Caco-2 (cell line): ENCODE results near the gene SYNJ1. TPM values are rescaled to one million over a fixed set of nuclear protein-coding genes. Genes with fewer than 3 reads are reported as not detected.

Experiments
- BruUV-seq: library from RNA; stranded (reverse); fragments of 400-500 nt; replicated peaks from 2 replicates; lab custom pipeline; 2021; lab: Mats Ljungman, UMichigan
- CTCF ChIA-PET: fragments of 300-600 bp; sonication (Branson Sonifier 250); formaldehyde crosslinking; loops from one replicate; lab custom pipeline; 2022; ENCODE audit warnings: antibody characterized with exemption; lab: Charles Lee
- POLR2A ChIA-PET: fragments of 300-600 bp; sonication (Branson Sonifier 250); formaldehyde crosslinking; loops from one replicate; lab custom pipeline; 2022; ENCODE audit warnings: antibody characterized with exemption; lab: Charles Lee
- DNase-seq, 2 experiments: peaks; one replicate each; pipeline versions ENCODE4 v3.0.0 to v3.0.0-alpha.2; 2020 to 2022
- H3K27me3 ChIP-seq: replicated peaks from 2 replicates; pipeline ENCODE4 v1.6.0; 2011; ENCODE audit warnings: low read length; ENCODE audit not compliant: control insufficient read depth, insufficient read depth
- H3K36me3 ChIP-seq: 2 replicates; pipeline ENCODE4 v1.5.1; 2011; ENCODE audit warnings: low read length; ENCODE audit not compliant: control insufficient read depth, insufficient read depth
- H3K4me1 ChIP-seq: fragments of 250-450 bp; sonication (Bioruptor Pico); 2 replicates; pipeline ENCODE4 v1.5.1; 2020; ENCODE audit warnings: mild to moderate bottlenecking
- H3K4me3 ChIP-seq: 2 replicates; pipeline ENCODE4 v1.5.1; 2011; ENCODE audit warnings: low read depth, mild to moderate bottlenecking, control low read depth, low read length
- H3K9me3 ChIP-seq: fragments of 250-450 bp; sonication (Bioruptor Pico); 2 replicates; pipeline ENCODE4 v1.5.1; 2020; ENCODE audit warnings: mild to moderate bottlenecking, moderate library complexity
- H3K27ac Mint-ChIP-seq: one replicate; pipeline ENCODE4 v1.8.0; 2022; ENCODE audit warnings: mixed read lengths; ENCODE audit not compliant: unreplicated experiment
- H3K27me3 Mint-ChIP-seq: one replicate; pipeline ENCODE4 v1.8.0; 2022; ENCODE audit warnings: mixed read lengths; ENCODE audit not compliant: insufficient read depth, unreplicated experiment
- H3K36me3 Mint-ChIP-seq: one replicate; pipeline ENCODE4 v1.8.0; 2022; ENCODE audit warnings: mild to moderate bottlenecking, mixed read lengths; ENCODE audit not compliant: insufficient read depth, unreplicated experiment
- H3K4me1 Mint-ChIP-seq: one replicate; pipeline ENCODE4 v1.8.0; 2022; ENCODE audit warnings: low read depth, mixed read lengths; ENCODE audit not compliant: unreplicated experiment
- H3K4me3 Mint-ChIP-seq: one replicate; pipeline ENCODE4 v1.8.0; 2022; ENCODE audit warnings: mild to moderate bottlenecking, moderate library complexity, mixed read lengths; ENCODE audit not compliant: unreplicated experiment
- H3K9me3 Mint-ChIP-seq: one replicate; pipeline ENCODE4 v1.8.0; 2022; ENCODE audit warnings: mixed read lengths; ENCODE audit not compliant: unreplicated experiment
- CTCF ChIP-seq, 2 experiments: fragments of 200-600 bp in 1 of 2; IDR thresholded peaks; 1 replicate in 1 of 2; 2 replicates in 1 of 2; pipeline versions ENCODE4 v1.5.1 to v1.8.0; 2011 to 2022; ENCODE audit warnings: antibody characterized with exemption in 1 of 2, control low read depth in 1 of 2, inconsistent platforms in 1 of 2, low read depth in 1 of 2, low read length in 1 of 2, mild to moderate bottlenecking in 1 of 2, moderate library complexity in 1 of 2; ENCODE audit not compliant: insufficient read depth in 1 of 2, severe bottlenecking in 1 of 2, unreplicated experiment in 1 of 2
- intact Hi-C: fragments of 100-400 bp; cut with micrococcal nuclease; formaldehyde crosslinking; loops from one replicate; pipeline ENCODE4 v1.10.0; 2022; ENCODE audit not compliant: unreplicated experiment
- total RNA-seq: library from RNA; stranded (reverse); gene quantifications from 2 replicates; pipeline ENCODE4 v1.2.3, GENCODE V29; 2022

The SYNJ1 gene
- total RNA-seq, 1 experiment from 2014 or later, result 8.3 TPM

DNA sequence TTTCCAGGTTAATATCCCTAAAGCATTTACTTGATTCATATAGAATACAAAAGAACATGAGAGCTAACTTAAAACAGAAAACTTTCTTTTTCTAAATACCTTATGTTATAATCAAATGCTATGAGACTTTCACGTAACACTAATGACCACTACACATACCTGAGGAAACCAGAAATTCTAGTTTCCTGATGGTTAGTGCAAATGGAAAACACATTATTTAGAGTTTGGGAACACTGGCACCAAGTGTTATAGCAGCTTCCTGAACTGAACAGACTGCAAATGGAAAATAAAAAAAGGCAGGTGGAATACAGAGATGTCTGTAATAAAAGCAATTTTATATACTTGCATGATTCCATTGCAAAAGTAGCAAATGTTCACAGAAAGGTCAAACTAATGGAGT is 28.3 kb upstream of the SYNJ1 start:
- TF ChIP-seq CTCF (IDR thresholded peaks at IDR 0.05; ENCODE audit: insufficient read depth in 1 of 2, low read depth in 1 of 2, low read length in 1 of 2, severe bottlenecking in 1 of 2, unreplicated experiment in 1 of 2), result no peak
- no TSS peak for BruUV-seq
- Mint-ChIP-seq H3K4me3 (no peak overlapping the region), H3K36me3 (peaks cover 69% of the 10 kb centered on the region), H3K9me3 (no peaks in the 10 kb centered on the region), H3K4me1 (no peaks in the 10 kb centered on the region), H3K27me3 (no peaks in the 10 kb centered on the region), H3K27ac (no peak overlapping the region)
- POLR2A ChIA-PET, result no interaction called here
- CTCF ChIA-PET, result no interaction called here
- H3K4me1 ChIP-seq, result no peaks in the 10 kb centered on the region
- H3K9me3 ChIP-seq, result no peaks in the 10 kb centered on the region
- H3K36me3 ChIP-seq, result peaks cover 1% of the 10 kb centered on the region; the same call in 1 of the 2 replicates
- no peak overlapping the region for H3K4me3 ChIP-seq
- intact Hi-C loops, result loop anchor here (10.0 kb wide), 1 partner anchor 101 kb away; no protein-coding TSS in a partner anchor
- no peak for DNase-seq
- H3K27me3 ChIP-seq, result no peaks in the 10 kb centered on the region

- Histone ChIP-seq H3K9me3 (no peaks in the 10 kb centered on the region), H3K4me3 (no peak overlapping the region), H3K4me1 (no peaks in the 10 kb centered on the region), H3K36me3 (peaks cover 1% of the 10 kb centered on the region; the same call in 1 of the 2 replicates), H3K27me3 (no peaks in the 10 kb centered on the region)
- no TSS peak for BruUV-seq
- H3K4me1 Mint-ChIP-seq, result peaks cover 5% of the 10 kb centered on the region
- intact Hi-C loops, result loop anchor here (10.0 kb wide), 1 partner anchor 99 kb away; no protein-coding TSS in a partner anchor
- no peak for DNase-seq
- no peak overlapping the region for H3K4me3 Mint-ChIP-seq
- no peak for TF ChIP-seq CTCF (IDR thresholded peaks at IDR 0.05; ENCODE audit: insufficient read depth in 1 of 2, low read depth in 1 of 2, low read length in 1 of 2, severe bottlenecking in 1 of 2, unreplicated experiment in 1 of 2)
- POLR2A ChIA-PET, result interaction anchor here (0.6 kb wide), 1 partner anchor 26 kb away, joined by 3 read pairs; no protein-coding TSS in a partner anchor
- CTCF ChIA-PET, result no interaction called here
- H3K27ac Mint-ChIP-seq, result no peak overlapping the region
- peaks cover 71% of the 10 kb centered on the region for H3K36me3 Mint-ChIP-seq
- no peaks in the 10 kb centered on the region for H3K27me3 Mint-ChIP-seq
- H3K9me3 Mint-ChIP-seq, result no peaks in the 10 kb centered on the region
Measured at GRCh38 chr21:32753818-32754585, 26.2 kb upstream of the SYNJ1 start.

DNA sequence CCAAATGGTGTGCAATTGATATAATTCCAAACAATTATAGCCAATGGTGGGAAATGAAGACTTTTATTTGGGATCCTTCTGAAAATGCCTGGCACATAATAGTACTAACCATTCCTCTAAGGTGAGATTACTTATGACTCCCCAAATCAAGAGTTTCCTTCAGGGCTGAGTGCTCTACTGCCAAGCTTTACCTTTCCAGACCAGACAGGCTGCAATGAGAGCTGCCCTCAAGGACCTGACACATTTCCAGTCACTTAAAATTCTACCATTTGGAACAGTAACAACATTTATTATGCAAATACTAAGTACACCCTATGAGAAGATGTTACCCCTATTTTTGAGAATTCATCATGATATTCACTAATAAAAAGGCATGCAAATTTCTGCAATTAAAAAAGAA is 22.6 kb upstream of the SYNJ1 start:
- no peaks in the 10 kb centered on the region; the same call in 1 of the 2 replicates for H3K36me3 ChIP-seq
- H3K9me3 ChIP-seq, result no peaks in the 10 kb centered on the region
- H3K4me1 Mint-ChIP-seq, result peaks cover 5% of the 10 kb centered on the region
- H3K27ac Mint-ChIP-seq, result no peak overlapping the region
- H3K27me3 ChIP-seq, result no peaks in the 10 kb centered on the region
- no peaks in the 10 kb centered on the region for H3K4me1 ChIP-seq
- peaks cover 91% of the 10 kb centered on the region for H3K36me3 Mint-ChIP-seq
- no TSS peak for BruUV-seq
- H3K9me3 Mint-ChIP-seq, result no peaks in the 10 kb centered on the region
- no peak overlapping the region for H3K4me3 ChIP-seq
- CTCF ChIA-PET, result no interaction called here
- POLR2A ChIA-PET, result no interaction called here
- H3K4me3 Mint-ChIP-seq, result no peak overlapping the region
- H3K27me3 Mint-ChIP-seq, result no peaks in the 10 kb centered on the region
- intact Hi-C loops, result loop anchor here (10.0 kb wide), 1 partner anchor 96 kb away; no protein-coding TSS in a partner anchor
- no peak for DNase-seq
- TF ChIP-seq CTCF (IDR thresholded peaks at IDR 0.05; ENCODE audit: insufficient read depth in 1 of 2, low read depth in 1 of 2, low read length in 1 of 2, severe bottlenecking in 1 of 2, unreplicated experiment in 1 of 2), result no peak
